Ishikawa (cell line): ENCODE measurements around the gene PCSK7.

Experiments
- CEBPB ChIP-seq: IDR thresholded peaks from 2 replicates; pipeline ENCODE4 v1.6.1; 2012
- CREB1 ChIP-seq: IDR thresholded peaks from 2 replicates; pipeline ENCODE4 v1.6.1; 2012; ENCODE audit warnings: low read depth
- EGR1 ChIP-seq: IDR thresholded peaks from 2 replicates; pipeline ENCODE4 v1.6.1; 2012
- EP300 ChIP-seq: IDR thresholded peaks from 2 replicates; pipeline ENCODE4 v1.6.1; 2012; ENCODE audit warnings: borderline replicate concordance
- FOXM1 ChIP-seq: IDR thresholded peaks from 2 replicates; pipeline ENCODE4 v1.6.1; 2012; ENCODE audit warnings: low read depth, borderline replicate concordance
- NFIC ChIP-seq: IDR thresholded peaks from 2 replicates; pipeline ENCODE4 v1.6.1; 2012
- RAD21 ChIP-seq: IDR thresholded peaks from 2 replicates; pipeline ENCODE4 v1.6.1; 2012; ENCODE audit warnings: low read depth
- TAF1 ChIP-seq: IDR thresholded peaks from 2 replicates; pipeline ENCODE4 v1.6.1; 2012; ENCODE audit warnings: low read depth, mild to moderate bottlenecking
- TCF12 ChIP-seq: IDR thresholded peaks from 2 replicates; pipeline ENCODE4 v1.6.1; 2012; ENCODE audit warnings: low read depth
- TEAD4 ChIP-seq: IDR thresholded peaks from 2 replicates; pipeline ENCODE4 v1.6.1; 2012
- YY1 ChIP-seq: IDR thresholded peaks from 2 replicates; pipeline ENCODE4 v1.6.1; 2012; ENCODE audit warnings: low read depth
- ZBTB7A ChIP-seq: IDR thresholded peaks from 2 replicates; pipeline ENCODE4 v1.6.1; 2012; ENCODE audit warnings: low read depth
- TF ChIP-seq, protein P1 (sequence below): IDR thresholded peaks from 2 replicates; pipeline ENCODE4 v1.6.1; 2012; ENCODE audit warnings: low read depth, mild to moderate bottlenecking
- TF ChIP-seq, protein P2 (sequence below): IDR thresholded peaks from 2 replicates; pipeline ENCODE4 v1.6.1; 2012
- TF ChIP-seq, protein P3 (sequence below): IDR thresholded peaks from 2 replicates; pipeline ENCODE4 v1.6.1; 2012

The PCSK7 gene

DNA sequence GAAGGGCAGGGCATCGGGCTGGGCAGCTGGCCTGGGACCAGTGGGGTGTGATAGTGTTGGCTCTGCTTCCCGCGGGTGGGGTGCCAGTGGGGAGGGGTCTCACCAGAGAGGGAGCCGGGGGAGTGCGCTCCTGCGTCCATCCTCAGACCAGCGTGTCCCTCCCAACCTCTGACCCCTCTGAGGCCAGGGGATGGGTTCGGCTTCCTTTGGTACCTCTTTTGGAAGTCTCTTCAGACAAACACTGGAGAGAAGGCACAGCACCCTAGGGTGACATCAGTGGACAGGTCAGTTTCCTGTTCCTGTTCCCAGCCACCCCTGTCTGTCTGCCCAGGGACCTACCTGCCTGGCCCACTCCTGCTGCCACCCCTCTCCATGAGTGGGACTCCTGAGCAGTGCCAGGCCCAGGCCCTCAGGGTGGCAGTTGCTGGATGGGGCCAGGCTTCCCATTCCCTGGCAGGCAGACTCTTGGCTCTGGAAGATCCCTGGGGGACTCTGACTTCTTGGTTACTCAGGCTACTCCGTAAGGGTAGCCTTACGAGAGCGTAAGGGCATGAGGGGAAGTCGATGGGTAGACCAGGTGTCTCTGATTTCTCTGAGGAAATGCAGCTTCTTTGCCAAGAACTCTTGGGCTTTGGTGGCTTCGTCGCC lies 30.1 kb downstream of the PCSK7 start:
- TF ChIP-seq CREB1 = no peak
- TF ChIP-seq TEAD4 = no peak
- TF ChIP-seq RAD21 = no peak
- no peak for TF ChIP-seq NFIC
- TF ChIP-seq ZBTB7A = no peak
- TF ChIP-seq CEBPB = no peak
- TF ChIP-seq FOXM1 = no peak
- no peak for TF ChIP-seq TCF12

DNA sequence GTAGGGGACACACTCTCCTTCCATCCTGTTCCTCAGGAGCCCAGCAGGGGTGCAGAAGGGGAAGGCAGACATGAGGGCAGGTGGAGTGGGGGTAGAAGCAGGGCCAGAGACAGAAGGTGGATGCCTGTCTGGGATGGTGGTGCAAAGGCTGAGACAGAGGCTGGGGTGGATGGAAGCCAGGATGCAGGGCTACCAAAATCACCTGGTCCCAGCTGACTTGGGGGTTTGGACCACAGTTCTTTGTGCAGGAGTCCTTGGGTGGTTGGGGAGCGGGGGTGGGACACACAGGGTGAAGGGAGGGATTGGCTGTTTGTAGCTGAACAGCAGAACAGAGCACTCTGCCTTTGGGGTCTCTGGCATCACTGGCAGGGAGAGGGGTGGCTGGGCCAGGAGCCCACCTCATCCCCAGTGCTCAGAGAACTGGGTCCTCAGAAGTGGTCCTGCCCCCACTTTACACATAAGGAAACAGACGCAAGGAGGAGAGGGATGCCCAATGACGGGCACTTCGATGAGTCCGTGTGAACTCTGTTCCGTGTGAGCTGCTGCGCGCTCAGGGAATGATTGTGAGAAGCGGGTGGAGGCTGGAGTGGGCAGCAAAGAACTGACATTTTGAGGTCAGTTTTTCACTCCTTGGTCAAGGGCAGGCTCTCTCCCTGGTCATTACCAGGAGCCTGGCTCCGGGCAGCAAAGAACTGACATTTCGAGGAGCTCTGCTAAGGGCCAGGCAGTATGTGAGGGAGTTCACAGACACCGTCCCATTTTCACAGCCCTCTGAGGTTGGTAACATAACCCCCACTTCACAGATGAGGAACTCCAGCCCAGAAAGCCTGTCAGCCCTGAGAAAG lies 30.8 kb downstream of the PCSK7 start:
- TF ChIP-seq EGR1 (no peak), ZBTB7A (no peak), YY1 (no peak), TAF1 (no peak), FOXM1 (no peak), TCF12 (no peak)

DNA sequence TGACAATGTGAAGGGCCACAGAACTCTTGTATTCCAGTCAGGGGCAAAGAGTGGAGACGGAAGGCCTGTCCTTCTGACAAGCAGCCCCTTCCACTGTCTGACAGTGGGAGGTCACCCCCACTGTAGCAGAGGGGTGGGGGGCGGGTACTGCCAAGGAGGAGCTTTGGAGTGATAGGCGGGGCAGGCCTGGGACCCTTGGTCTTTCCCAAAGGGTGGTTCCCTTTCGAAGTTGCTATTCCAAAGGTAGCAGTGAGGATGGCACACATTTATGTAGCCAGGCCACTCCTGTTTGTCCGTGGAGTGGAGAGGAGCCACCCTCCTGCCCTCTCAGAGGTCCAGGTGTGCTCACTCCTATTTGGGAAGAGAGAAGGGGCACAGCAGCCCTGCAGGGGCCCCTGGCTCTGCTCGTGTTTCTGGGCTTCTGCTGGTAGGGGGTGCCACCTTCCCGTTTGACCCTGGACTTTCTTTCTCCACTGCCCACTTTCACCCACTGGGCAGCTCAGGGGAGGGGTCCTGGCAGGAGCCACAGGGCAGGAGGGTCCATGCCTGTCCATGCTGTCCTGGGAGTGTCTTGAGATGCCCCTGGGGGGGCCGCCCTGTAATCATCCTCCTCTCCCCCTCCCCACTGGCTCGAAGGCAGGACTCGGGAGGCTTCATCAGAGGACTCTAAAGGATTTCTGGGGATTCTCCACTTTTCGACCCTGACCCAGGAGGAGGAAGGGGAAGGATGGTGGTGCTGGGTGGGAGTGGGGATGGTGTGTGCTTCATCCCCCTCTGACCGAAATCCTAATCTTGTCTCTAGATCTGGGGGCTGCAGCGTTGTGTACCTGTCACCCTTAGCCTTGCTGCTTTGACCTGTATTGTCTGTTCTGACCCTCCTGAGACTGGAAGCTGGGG lies 31.7 kb downstream of the PCSK7 start:
- no peak for TF ChIP-seq CREB1
- TF ChIP-seq, protein P1, sequence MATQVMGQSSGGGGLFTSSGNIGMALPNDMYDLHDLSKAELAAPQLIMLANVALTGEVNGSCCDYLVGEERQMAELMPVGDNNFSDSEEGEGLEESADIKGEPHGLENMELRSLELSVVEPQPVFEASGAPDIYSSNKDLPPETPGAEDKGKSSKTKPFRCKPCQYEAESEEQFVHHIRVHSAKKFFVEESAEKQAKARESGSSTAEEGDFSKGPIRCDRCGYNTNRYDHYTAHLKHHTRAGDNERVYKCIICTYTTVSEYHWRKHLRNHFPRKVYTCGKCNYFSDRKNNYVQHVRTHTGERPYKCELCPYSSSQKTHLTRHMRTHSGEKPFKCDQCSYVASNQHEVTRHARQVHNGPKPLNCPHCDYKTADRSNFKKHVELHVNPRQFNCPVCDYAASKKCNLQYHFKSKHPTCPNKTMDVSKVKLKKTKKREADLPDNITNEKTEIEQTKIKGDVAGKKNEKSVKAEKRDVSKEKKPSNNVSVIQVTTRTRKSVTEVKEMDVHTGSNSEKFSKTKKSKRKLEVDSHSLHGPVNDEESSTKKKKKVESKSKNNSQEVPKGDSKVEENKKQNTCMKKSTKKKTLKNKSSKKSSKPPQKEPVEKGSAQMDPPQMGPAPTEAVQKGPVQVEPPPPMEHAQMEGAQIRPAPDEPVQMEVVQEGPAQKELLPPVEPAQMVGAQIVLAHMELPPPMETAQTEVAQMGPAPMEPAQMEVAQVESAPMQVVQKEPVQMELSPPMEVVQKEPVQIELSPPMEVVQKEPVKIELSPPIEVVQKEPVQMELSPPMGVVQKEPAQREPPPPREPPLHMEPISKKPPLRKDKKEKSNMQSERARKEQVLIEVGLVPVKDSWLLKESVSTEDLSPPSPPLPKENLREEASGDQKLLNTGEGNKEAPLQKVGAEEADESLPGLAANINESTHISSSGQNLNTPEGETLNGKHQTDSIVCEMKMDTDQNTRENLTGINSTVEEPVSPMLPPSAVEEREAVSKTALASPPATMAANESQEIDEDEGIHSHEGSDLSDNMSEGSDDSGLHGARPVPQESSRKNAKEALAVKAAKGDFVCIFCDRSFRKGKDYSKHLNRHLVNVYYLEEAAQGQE = no peak
- TF ChIP-seq TCF12 = no peak
- TF ChIP-seq EGR1 = no peak
- no peak for TF ChIP-seq ZBTB7A
- TF ChIP-seq, protein P2, sequence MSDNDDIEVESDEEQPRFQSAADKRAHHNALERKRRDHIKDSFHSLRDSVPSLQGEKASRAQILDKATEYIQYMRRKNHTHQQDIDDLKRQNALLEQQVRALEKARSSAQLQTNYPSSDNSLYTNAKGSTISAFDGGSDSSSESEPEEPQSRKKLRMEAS = no peak
- no peak for TF ChIP-seq TAF1
- no peak for TF ChIP-seq FOXM1
- TF ChIP-seq, protein P3, sequence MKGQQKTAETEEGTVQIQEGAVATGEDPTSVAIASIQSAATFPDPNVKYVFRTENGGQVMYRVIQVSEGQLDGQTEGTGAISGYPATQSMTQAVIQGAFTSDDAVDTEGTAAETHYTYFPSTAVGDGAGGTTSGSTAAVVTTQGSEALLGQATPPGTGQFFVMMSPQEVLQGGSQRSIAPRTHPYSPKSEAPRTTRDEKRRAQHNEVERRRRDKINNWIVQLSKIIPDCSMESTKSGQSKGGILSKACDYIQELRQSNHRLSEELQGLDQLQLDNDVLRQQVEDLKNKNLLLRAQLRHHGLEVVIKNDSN = no peak
- TF ChIP-seq CEBPB = no peak
- TF ChIP-seq RAD21 = no peak
- no peak for TF ChIP-seq NFIC
- no peak for TF ChIP-seq TEAD4
- no peak for TF ChIP-seq YY1

DNA sequence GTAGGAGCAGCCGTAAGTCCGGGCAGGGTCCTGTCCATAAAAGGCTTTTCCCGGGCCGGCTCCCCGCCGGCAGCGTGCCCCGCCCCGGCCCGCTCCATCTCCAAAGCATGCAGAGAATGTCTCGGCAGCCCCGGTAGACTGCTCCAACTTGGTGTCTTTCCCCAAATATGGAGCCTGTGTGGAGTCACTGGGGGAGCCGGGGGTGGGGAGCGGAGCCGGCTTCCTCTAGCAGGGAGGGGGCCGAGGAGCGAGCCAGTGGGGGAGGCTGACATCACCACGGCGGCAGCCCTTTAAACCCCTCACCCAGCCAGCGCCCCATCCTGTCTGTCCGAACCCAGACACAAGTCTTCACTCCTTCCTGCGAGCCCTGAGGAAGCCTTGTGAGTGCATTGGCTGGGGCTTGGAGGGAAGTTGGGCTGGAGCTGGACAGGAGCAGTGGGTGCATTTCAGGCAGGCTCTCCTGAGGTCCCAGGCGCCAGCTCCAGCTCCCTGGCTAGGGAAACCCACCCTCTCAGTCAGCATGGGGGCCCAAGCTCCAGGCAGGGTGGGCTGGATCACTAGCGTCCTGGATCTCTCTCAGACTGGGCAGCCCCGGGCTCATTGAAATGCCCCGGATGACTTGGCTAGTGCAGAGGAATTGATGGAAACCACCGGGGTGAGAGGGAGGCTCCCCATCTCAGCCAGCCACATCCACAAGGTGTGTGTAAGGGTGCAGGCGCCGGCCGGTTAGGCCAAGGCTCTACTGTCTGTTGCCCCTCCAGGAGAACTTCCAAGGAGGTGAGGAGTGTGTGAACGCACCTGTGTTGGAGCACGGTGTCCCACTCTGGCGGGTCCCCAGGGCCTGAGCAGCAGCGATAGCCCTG lies 32.6 kb downstream of the PCSK7 start, which contains the start of gene TAGLN:
TAGLN (plus strand) TSS at position 318 of the 863 bp plus-strand sequence. CDS start 3,644 bp downstream, outside the sequence.
- peak; percentile 57 for TF ChIP-seq EGR1
- TF ChIP-seq TCF12 = peak; percentile 93
- no peak for TF ChIP-seq CREB1
- TF ChIP-seq NFIC = peak; percentile 51
- peak; percentile 49; the same call in 1 of the 2 replicates for TF ChIP-seq YY1
- peak; percentile 97 for TF ChIP-seq TEAD4
- TF ChIP-seq FOXM1 = peak; percentile 95
- TF ChIP-seq ZBTB7A = peak; percentile 61
- TF ChIP-seq, protein P2 = no peak; the same call in 1 of the 2 replicates
- peak; percentile 91 for TF ChIP-seq EP300
- TF ChIP-seq CEBPB = no peak; the same call in 1 of the 2 replicates

DNA sequence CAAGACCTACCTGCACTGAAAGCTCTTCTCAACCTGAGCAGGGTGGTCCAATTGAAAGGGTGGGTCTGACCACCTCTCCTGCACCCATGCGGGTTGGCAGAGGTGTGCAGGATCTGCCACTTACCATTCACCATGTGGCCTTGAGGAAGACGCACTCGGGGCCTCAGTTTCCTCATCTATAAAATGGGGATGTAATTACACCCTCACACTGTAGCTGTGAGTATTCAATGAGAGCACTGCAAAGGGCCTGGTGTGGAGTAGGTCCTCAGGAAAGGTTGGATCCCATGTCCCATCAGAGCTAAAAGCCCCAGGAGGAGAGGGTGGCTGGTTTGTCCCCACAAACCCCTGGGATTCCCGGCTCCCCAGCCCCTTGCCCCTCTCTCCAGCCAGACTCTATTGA lies 33.3 kb downstream of the PCSK7 start:
- TF ChIP-seq TEAD4 (no peak), NFIC (no peak), TCF12 (no peak), EGR1 (no peak), CREB1 (no peak), EP300 (no peak)
- TF ChIP-seq, protein P3 = no peak
- TF ChIP-seq, protein P1 = no peak
